ENCODE results near the gene OBSCN.

OBSCN gene

GRCh38 chr1:228277491-228278431, 69.9 kb downstream of the OBSCN start:
- no peak for DNase-seq

- DNase-seq: no peak
Measured at GRCh38 chr1:228278432-228278941, 70.6 kb downstream of the OBSCN start.

GRCh38 chr1:228279011-228279721, 71.3 kb downstream of the OBSCN start:
- no peak for DNase-seq

- no peak for DNase-seq
Measured at GRCh38 chr1:228279722-228280105, 71.9 kb downstream of the OBSCN start.

- DNase-seq: no peak
Measured at GRCh38 chr1:228280106-228280901, 72.5 kb downstream of the OBSCN start.

GRCh38 chr1:228280961-228281591, 73.2 kb downstream of the OBSCN start:
- no peak for DNase-seq

GRCh38 chr1:228281631-228282328, 73.9 kb downstream of the OBSCN start:
- DNase-seq: no peak

- no peak for DNase-seq
Measured at GRCh38 chr1:228282329-228283042, 74.6 kb downstream of the OBSCN start.

GRCh38 chr1:228283043-228283371, 75.2 kb downstream of the OBSCN start:
- DNase-seq: no peak

GRCh38 chr1:228283476-228284147, 75.8 kb downstream of the OBSCN start:
- DNase-seq: no peak

GRCh38 chr1:228284148-228284495, 76.3 kb downstream of the OBSCN start:
- no peak for DNase-seq

GRCh38 chr1:228284521-228284920, 76.7 kb downstream of the OBSCN start:
- no peak for DNase-seq

- DNase-seq: no peak
Measured at GRCh38 chr1:228285661-228286504, 78.0 kb downstream of the OBSCN start.

GRCh38 chr1:228286505-228287417, 78.9 kb downstream of the OBSCN start:
- DNase-seq: no peak

- DNase-seq: no peak
Measured at GRCh38 chr1:228287541-228288425, 79.9 kb downstream of the OBSCN start.

GRCh38 chr1:228288536-228289238, 80.8 kb downstream of the OBSCN start:
- no peak for DNase-seq
